HL-60 (cell line): ENCODE data around the gene ARHGEF12.

Source experiments
- DNase-seq, 2 experiments: peaks; one replicate each; pipeline ENCODE4 v3.0.0-alpha.2; 2010 to 2020; ENCODE audit warnings: low read depth in 1 of 2, low spot score in 1 of 2
- H3K27ac ChIP-seq: fragments of 250-450 bp; sonication (Bioruptor Pico); replicated peaks from 2 replicates; pipeline ENCODE4 v1.5.1; 2020; ENCODE audit warnings: mild to moderate bottlenecking, moderate library complexity
- H3K27me3 ChIP-seq: fragments of 250-450 bp; sonication (Bioruptor Pico); 2 replicates; pipeline ENCODE4 v1.5.1; 2021; ENCODE audit warnings: mild to moderate bottlenecking, moderate library complexity; ENCODE audit not compliant: insufficient read depth, poor library complexity, severe bottlenecking
- H3K4me3 ChIP-seq: replicated peaks from 2 replicates; pipeline ENCODE4 v1.5.1; 2011; ENCODE audit warnings: mild to moderate bottlenecking, control low read depth, low read length; ENCODE audit not compliant: insufficient read depth
- GABPA ChIP-seq: IDR thresholded peaks from 2 replicates; pipeline ENCODE4 v1.6.1; 2012; ENCODE audit warnings: low read depth
- POLR2AphosphoS5 ChIP-seq: IDR thresholded peaks from 2 replicates; pipeline ENCODE4 v1.6.1; 2012; ENCODE audit warnings: low read depth
- REST ChIP-seq: IDR thresholded peaks from 2 replicates; pipeline ENCODE4 v1.6.1; 2012; ENCODE audit warnings: low read depth; ENCODE audit not compliant: insufficient replicate concordance
- SPI1 ChIP-seq: IDR thresholded peaks from 2 replicates; pipeline ENCODE4 v1.6.1; 2012; ENCODE audit warnings: low read depth, mild to moderate bottlenecking, borderline replicate concordance
- TF ChIP-seq, protein P1 (sequence below): IDR thresholded peaks from one replicate; pipeline ENCODE4 v1.5.1; 2011; ENCODE audit warnings: low read length, control low read depth, inconsistent platforms; ENCODE audit not compliant: insufficient read depth

Gene ARHGEF12

GRCh38 chr11:120518356-120518755 is 182.1 kb downstream of the ARHGEF12 start:
- Histone ChIP-seq H3K4me3 (no peak overlapping the region), H3K27ac (no peak overlapping the region), H3K27me3 (peaks cover 3% of the 10 kb centered on the region)
- no peak for DNase-seq
- TF ChIP-seq REST, result no peak
- no peak for TF ChIP-seq GABPA
- TF ChIP-seq, protein P1, sequence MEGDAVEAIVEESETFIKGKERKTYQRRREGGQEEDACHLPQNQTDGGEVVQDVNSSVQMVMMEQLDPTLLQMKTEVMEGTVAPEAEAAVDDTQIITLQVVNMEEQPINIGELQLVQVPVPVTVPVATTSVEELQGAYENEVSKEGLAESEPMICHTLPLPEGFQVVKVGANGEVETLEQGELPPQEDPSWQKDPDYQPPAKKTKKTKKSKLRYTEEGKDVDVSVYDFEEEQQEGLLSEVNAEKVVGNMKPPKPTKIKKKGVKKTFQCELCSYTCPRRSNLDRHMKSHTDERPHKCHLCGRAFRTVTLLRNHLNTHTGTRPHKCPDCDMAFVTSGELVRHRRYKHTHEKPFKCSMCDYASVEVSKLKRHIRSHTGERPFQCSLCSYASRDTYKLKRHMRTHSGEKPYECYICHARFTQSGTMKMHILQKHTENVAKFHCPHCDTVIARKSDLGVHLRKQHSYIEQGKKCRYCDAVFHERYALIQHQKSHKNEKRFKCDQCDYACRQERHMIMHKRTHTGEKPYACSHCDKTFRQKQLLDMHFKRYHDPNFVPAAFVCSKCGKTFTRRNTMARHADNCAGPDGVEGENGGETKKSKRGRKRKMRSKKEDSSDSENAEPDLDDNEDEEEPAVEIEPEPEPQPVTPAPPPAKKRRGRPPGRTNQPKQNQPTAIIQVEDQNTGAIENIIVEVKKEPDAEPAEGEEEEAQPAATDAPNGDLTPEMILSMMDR, result no peak
- TF ChIP-seq POLR2AphosphoS5, result no peak
- TF ChIP-seq SPI1, result no peak

- no peak for TF ChIP-seq POLR2AphosphoS5
- TF ChIP-seq SPI1, result no peak
- TF ChIP-seq GABPA, result no peak
- TF ChIP-seq, protein P1, result no peak
- TF ChIP-seq REST, result no peak
- Histone ChIP-seq H3K27ac (no peak overlapping the region), H3K4me3 (no peak overlapping the region), H3K27me3 (peaks cover 3% of the 10 kb centered on the region)
- no peak for DNase-seq
Observed at GRCh38 chr11:120519474-120519873, 183.3 kb downstream of the ARHGEF12 start.

DNA sequence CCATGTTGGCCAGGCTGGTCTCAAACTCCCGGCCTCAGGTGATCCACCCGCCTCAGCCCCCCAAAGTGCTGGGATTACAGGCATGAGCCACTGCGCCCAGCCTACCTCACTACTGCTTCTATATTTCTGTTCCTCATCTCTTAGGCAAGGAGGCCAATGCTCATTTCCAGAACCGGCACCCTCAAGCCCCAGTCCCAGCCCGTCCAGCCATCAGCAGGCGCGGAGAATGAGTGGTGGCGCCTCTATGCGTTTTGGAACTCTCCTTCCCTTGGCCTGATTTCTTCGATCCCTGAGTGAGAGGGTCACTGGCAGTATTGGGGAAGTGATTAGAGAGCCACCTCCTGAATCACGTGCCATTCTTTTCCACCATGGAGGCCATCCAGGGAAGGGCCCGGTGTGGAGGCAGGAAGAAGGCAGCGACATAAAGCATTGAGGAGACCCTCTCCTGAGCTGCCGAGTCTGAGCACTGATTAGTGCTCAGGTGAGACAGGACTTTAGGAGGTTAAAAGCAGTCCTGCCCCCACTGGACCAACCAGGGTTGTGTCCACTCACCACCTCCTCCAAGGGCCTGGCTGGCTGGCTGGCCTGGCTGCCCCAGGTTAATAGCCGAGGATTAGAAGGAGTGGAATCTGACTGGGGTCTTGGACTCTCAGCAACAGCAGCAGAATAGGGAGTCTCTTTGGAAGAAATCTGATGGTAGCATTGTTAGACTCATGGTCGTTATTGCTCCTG is 184.0 kb downstream of the ARHGEF12 start:
- peaks cover 3% of the 10 kb centered on the region for H3K27me3 ChIP-seq
- DNase-seq, result no peak
- no peak overlapping the region for H3K4me3 ChIP-seq
- no peak for TF ChIP-seq GABPA
- TF ChIP-seq POLR2AphosphoS5, result no peak
- TF ChIP-seq, protein P1, result no peak
- TF ChIP-seq REST, result no peak
- TF ChIP-seq SPI1, result no peak
- no peak overlapping the region for H3K27ac ChIP-seq
